K562 (cell line): Measurements from ENCODE around the gene TMEM81. TPM values are rescaled to one million over a fixed set of nuclear protein-coding genes. Genes with fewer than 3 reads are reported as not detected.

Experiments used
- ATAC-seq: fragments of 200-7000 bp; cut with Tn5 transposase; 3 replicates; pipeline ENCODE4 v1.9.1; 2020; ENCODE audit warnings: moderate library complexity
- BruUV-seq: library from RNA; stranded (reverse); fragments of 400-500 nt; replicated peaks from 2 replicates; lab custom pipeline; 2021; lab: Mats Ljungman, UMichigan
- CTCF ChIA-PET: fragments of 300-600 bp; formaldehyde crosslinking; extraction: SDS; loops from one replicate; lab custom pipeline; 2021; ENCODE audit warnings: low intra/inter-chr PET ratio; lab: Yijun Ruan, JAX
- POLR2A ChIA-PET: fragments of 300-600, 350-650 bp; sonication (Branson Sonifier 250); formaldehyde crosslinking; extraction: SDS; loops from one replicate; lab custom pipeline; 2021; ENCODE audit warnings: antibody characterized with exemption, inconsistent platforms; lab: Yijun Ruan, JAX
- DNase-seq, 4 experiments: peaks; one replicate each; pipeline versions ENCODE4 v3.0.0 to v3.0.0-alpha.2; 2011 to 2018; ENCODE audit warnings: low spot score in 3 of 4, mixed read lengths in 3 of 4; ENCODE audit errors: extremely low read depth in 1 of 4
- FAIRE-seq: peaks from 2 replicates; lab custom pipeline; 2011; peaks lifted over from hg19 to GRCh38; lab: Jason Lieb, UNC
- H2AFZ ChIP-seq: 2 replicates; pipeline ENCODE4 v1.6.0; 2011; ENCODE audit warnings: low read depth, low read length, control low read depth, inconsistent platforms
- H3K27ac ChIP-seq: fragments of 200-600 bp; 3 replicates; pipeline ENCODE4 v1.8.0; 2011; ENCODE audit warnings: low read depth, mild to moderate bottlenecking, control low read depth, inconsistent platforms, low read length, moderate library complexity, mixed read lengths; ENCODE audit errors: extremely low read depth
- H3K27me3 ChIP-seq, 2 experiments: fragments of 300-600 bp in 1 of 2; 2 replicates in 1 of 2; 3 replicates in 1 of 2; pipeline versions ENCODE4 v1.6.0 to v1.8.0; 2011; ENCODE audit warnings: inconsistent platforms in 2 of 2, low read length in 2 of 2, mild to moderate bottlenecking in 1 of 2, mixed read lengths in 1 of 2, moderate library complexity in 1 of 2; ENCODE audit not compliant: control insufficient read depth in 2 of 2, insufficient read depth in 2 of 2
- H3K36me3 ChIP-seq: fragments of 300-600 bp; 3 replicates; pipeline ENCODE4 v1.8.0; 2011; ENCODE audit warnings: mild to moderate bottlenecking, low read length, inconsistent platforms; ENCODE audit not compliant: control insufficient read depth, insufficient read depth
- H3K4me1 ChIP-seq, 2 experiments: fragments of 200-600 bp in 1 of 2; replicated peaks in 1 of 2; 2 replicates in 1 of 2; 3 replicates in 1 of 2; pipeline versions ENCODE4 v1.5.1 to v1.8.0; 2011; ENCODE audit warnings: inconsistent platforms in 2 of 2, low read length in 2 of 2, mild to moderate bottlenecking in 1 of 2, mixed read lengths in 1 of 2, moderate library complexity in 1 of 2; ENCODE audit not compliant: control insufficient read depth in 2 of 2, insufficient read depth in 2 of 2
- H3K4me2 ChIP-seq: 2 replicates; pipeline ENCODE4 v1.6.1; 2011; ENCODE audit warnings: low read length, control low read depth, inconsistent platforms, mixed read lengths; ENCODE audit not compliant: insufficient read depth
- H3K4me3 ChIP-seq: fragments of 200-600 bp; sonication (generic), shearing (Covaris generic); 2 replicates; pipeline ENCODE4 v1.5.1; 2016; ENCODE audit warnings: control low read depth, inconsistent platforms
- H3K79me2 ChIP-seq: fragments of 200-600 bp; 3 replicates; pipeline ENCODE4 v1.8.0; 2011; ENCODE audit warnings: low read length, inconsistent platforms; ENCODE audit not compliant: control insufficient read depth, insufficient read depth
- H3K9ac ChIP-seq, 2 experiments: 2 replicates each; pipeline versions ENCODE4 v1.6.0 to v1.6.1; 2011; ENCODE audit warnings: low read depth in 2 of 2, low read length in 2 of 2, control low read depth in 1 of 2, inconsistent platforms in 1 of 2, mild to moderate bottlenecking in 1 of 2, mixed read lengths in 1 of 2; ENCODE audit not compliant: insufficient read depth in 1 of 2
- H3K9me1 ChIP-seq: one replicate; pipeline ENCODE4 v1.6.0; 2011; ENCODE audit warnings: inconsistent platforms, mild to moderate bottlenecking, low read length, moderate library complexity; ENCODE audit not compliant: control insufficient read depth, insufficient read depth
- H3K9me3 ChIP-seq: replicated peaks from 2 replicates; pipeline ENCODE4 v1.5.1; 2011; ENCODE audit warnings: low read depth, low read length, inconsistent platforms; ENCODE audit not compliant: control insufficient read depth, insufficient read depth
- H4K20me1 ChIP-seq: replicated peaks from 2 replicates; pipeline ENCODE4 v1.6.1; 2011; ENCODE audit warnings: low read length, inconsistent platforms, mixed read lengths; ENCODE audit not compliant: control insufficient read depth, insufficient read depth
- DPF2 ChIP-seq: fragments of 450-650 bp; IDR thresholded peaks from 2 replicates; pipeline ENCODE4 v1.6.1; 2016
- EP300 ChIP-seq: IDR thresholded peaks from 2 replicates; pipeline ENCODE4 v1.6.1; 2012; ENCODE audit warnings: low read length, improper control_type of control experiment
- FOXA3 ChIP-seq, 2 experiments: fragments of 450-650 bp in 1 of 2; sonication (generic) in 1 of 2; formaldehyde crosslinking; IDR thresholded peaks in 1 of 2; conservative IDR thresholded peaks in 1 of 2; 2 replicates each; pipeline versions ENCODE4 v1.4.0 to v1.8.0; 2020 to 2022; ENCODE audit warnings: mild to moderate bottlenecking in 2 of 2, missing genetic modification reagents in 1 of 2
- IRF2 ChIP-seq: sonication (generic); formaldehyde crosslinking; IDR thresholded peaks from 2 replicates; pipeline ENCODE4 v1.8.1; 2022; ENCODE audit warnings: mild to moderate bottlenecking, missing genetic modification reagents
- KAT8 ChIP-seq: fragments of 450-650 bp; IDR thresholded peaks from 2 replicates; pipeline ENCODE4 v1.6.1; 2016; ENCODE audit warnings: low read depth, mild to moderate bottlenecking
- L3MBTL2 ChIP-seq: fragments of 450-650 bp; IDR thresholded peaks from 2 replicates; pipeline ENCODE4 v1.6.1; 2016; ENCODE audit warnings: mild to moderate bottlenecking, moderate library complexity
- RBM39 ChIP-seq: fragments of 200-400 bp; formaldehyde crosslinking; optimal IDR thresholded peaks from 2 replicates; pipeline ENCODE3; 2018; ENCODE audit warnings: low read depth, low read length
- SIN3A ChIP-seq, 2 experiments: fragments of 150-350 bp in 1 of 2; IDR thresholded peaks; 2 replicates each; pipeline ENCODE4 v1.6.1; 2011 to 2016; ENCODE audit warnings: borderline replicate concordance in 2 of 2, low read depth in 2 of 2, low read length in 2 of 2, mild to moderate bottlenecking in 2 of 2, moderate library complexity in 2 of 2; ENCODE audit not compliant: control insufficient read depth in 1 of 2
- SLC30A9 ChIP-seq: fragments of 250-450 bp; sonication (Bioruptor Pico); IDR thresholded peaks from 2 replicates; pipeline ENCODE4 v1.8.0; 2022; ENCODE audit warnings: mild to moderate bottlenecking, moderate library complexity
- YY1 ChIP-seq, 3 experiments: IDR thresholded peaks; 2 replicates each; pipeline ENCODE4 v1.6.1; 2011; ENCODE audit warnings: low read length in 2 of 3, mild to moderate bottlenecking in 2 of 3, moderate library complexity in 2 of 3, borderline replicate concordance in 1 of 3, control low read depth in 1 of 3, low read depth in 1 of 3; ENCODE audit not compliant: insufficient read depth in 3 of 3, insufficient replicate concordance in 2 of 3, control insufficient read depth in 1 of 3, insufficient read length in 1 of 3; ENCODE audit errors: extremely low read depth in 1 of 3
- ZKSCAN3 ChIP-seq: fragments of 250-450 bp; sonication (Bioruptor Pico); IDR thresholded peaks from 2 replicates; pipeline ENCODE4 v1.4.0; 2020
- ZNF785 ChIP-seq: fragments of 250-450 bp; sonication (Bioruptor Pico); IDR thresholded peaks from 2 replicates; pipeline ENCODE4 v1.4.0; 2020; ENCODE audit warnings: mild to moderate bottlenecking
- whole genome bisulfite sequencing: fragments of 100-300 bp; shearing (Covaris generic); methylation state at CpG from one replicate; pipeline ENCODE4 v1.1.6; 2016; ENCODE audit warnings: low coverage, mixed read lengths; ENCODE audit not compliant: insufficient coverage; ENCODE audit errors: missing lambda C conversion rate; 5-methylcytosine and 5-hydroxymethylcytosine counted together
- in situ Hi-C: fragments of 300-500 bp; cut with MboI; formaldehyde crosslinking; loops from 4 replicates; pipeline ENCODE4 v1.15.0; 2018; ENCODE audit warnings: inconsistent platforms, mixed read lengths
- intact Hi-C: fragments of 100-400 bp; cut with micrococcal nuclease; formaldehyde crosslinking; loops from 2 replicates; pipeline ENCODE4 v1.14.2; 2022
- polyA plus RNA-seq, 8 experiments: library from polyadenylated mRNA; depleted of rRNA in 4 of 8; stranded (reverse) in 5 of 8; unstranded in 3 of 8; fragments of >200 nt; fragmentation: Nextera tagmentation in 2 of 8; fragmentation: Illumina TruSeq in 1 of 8; extraction: Ambion mirVana in 2 of 8; extraction: Trizol in 1 of 8; gene quantifications; 2 replicates each; pipeline versions ENCODE4 v1.2.1 to v1.2.3, GENCODE V29; 2011 to 2014; ENCODE audit warnings: inconsistent platforms in 1 of 8, missing spikeins in 1 of 8
- total RNA-seq, 7 experiments: library from RNA; depleted of rRNA in 6 of 7; stranded (reverse); fragments of >200 nt in 6 of 7; fragmentation: Illumina TruSeq in 2 of 7; extraction: Trizol in 2 of 7; gene quantifications; 2 replicates each; pipeline versions ENCODE4 v1.2.1 to v1.2.3, GENCODE V29; 2011 to 2021; ENCODE audit warnings: low replicate concordance in 1 of 7
- TF ChIP-seq, protein P1 (sequence below), 3 experiments: fragments of 200-800 bp in 1 of 3; sonication (Bioruptor generic) in 1 of 3; sonication (generic) in 1 of 3; formaldehyde crosslinking in 1 of 3; IDR thresholded peaks; 2 replicates each; pipeline versions ENCODE4 v1.6.1 to v1.8.0; 2016 to 2022; ENCODE audit warnings: mild to moderate bottlenecking in 2 of 3, missing compliant biosample characterization in 2 of 3, missing genetic modification characterization in 2 of 3, missing genetic modification reagents in 1 of 3
- TF ChIP-seq, protein P2 (sequence below), 2 experiments: fragments of 450-650 bp in 1 of 2; sonication (generic) in 1 of 2; formaldehyde crosslinking; conservative IDR thresholded peaks; 2 replicates each; pipeline versions ENCODE4 v1.4.0 to v1.8.1; 2020 to 2022; ENCODE audit warnings: mild to moderate bottlenecking in 1 of 2, missing genetic modification reagents in 1 of 2

TMEM81 gene
- total and polyA plus RNA-seq, 9 of the 15 experiments (the other 6 are each of a cell fraction or from before 2014, with no cell fraction given): 3.2 to 6.1 (median 4.4) TPM

DNA sequence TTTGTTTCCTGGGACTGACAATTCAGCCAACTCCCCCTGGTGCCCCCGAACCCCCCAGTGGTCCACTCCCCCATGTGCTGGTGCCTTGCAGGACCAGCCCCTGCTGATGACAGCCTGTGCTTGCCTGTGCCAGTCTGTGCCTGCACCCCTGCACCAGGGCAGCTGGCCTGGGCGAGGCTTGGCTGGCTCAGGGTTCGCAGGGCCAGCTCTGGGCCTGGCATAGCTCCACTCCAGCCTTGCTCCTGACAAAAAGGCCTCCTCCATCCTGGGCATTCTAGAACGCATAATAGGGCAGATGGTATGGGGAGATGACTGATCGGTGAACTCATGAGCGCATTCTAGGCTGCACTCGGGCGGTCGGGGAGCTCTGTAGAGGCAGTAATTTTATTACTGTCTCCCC is 35.9 kb downstream of the TMEM81 start:
- H3K9ac ChIP-seq: no peak overlapping the region
- no peaks in the 10 kb centered on the region for H3K9me1 ChIP-seq
- H3K79me2 ChIP-seq: no peaks in the 10 kb centered on the region
- in situ Hi-C loops: no loop called here
- DNase-seq: no peak
- ATAC-seq: no peak
- intact Hi-C loops: no loop called here
- FAIRE-seq: no peak
- POLR2A ChIA-PET: interaction anchor here (0.6 to 1.2 kb wide), 6 partner anchors 13 to 882 kb away, joined by 3 to 4 read pairs (median 3); partner anchors contain the start of gene RBBP5
- WGBS: 0% methylated on average over 9 of the region's 9 CpGs
- no TSS peak for BruUV-seq
- no peaks in the 10 kb centered on the region for H3K9me3 ChIP-seq
- no peak overlapping the region for H2AFZ ChIP-seq
- no peak overlapping the region for H3K27ac ChIP-seq
- no peaks in the 10 kb centered on the region for H3K36me3 ChIP-seq
- H3K4me1 ChIP-seq: peaks cover 0 to 2% of the 10 kb centered on the region in 2 experiments; a peak in 1 of 5 replicates
- CTCF ChIA-PET: no interaction called here
- H3K4me3 ChIP-seq: no peak overlapping the region
- H3K27me3 ChIP-seq: peaks cover 49 to 98% of the 10 kb centered on the region in 2 experiments; a peak in 4 of 5 replicates
- H4K20me1 ChIP-seq: peaks cover 24% of the 10 kb centered on the region; the same call in 1 of the 2 replicates
- H3K4me2 ChIP-seq: no peak overlapping the region
- TF ChIP-seq ZKSCAN3 (CRISPR knock-in tag) (no peak), ZNF785 (no peak), L3MBTL2 (no peak), RBM39 (no peak), DPF2 (no peak), KAT8 (no peak), EP300 (no peak), SIN3A (IDR thresholded peaks at IDR 0.05; ENCODE audit: borderline replicate concordance in 2 of 2, control insufficient read depth in 1 of 2, low read depth in 2 of 2, low read length in 2 of 2) (no peak), YY1 (IDR thresholded peaks at IDR 0.05; ENCODE audit: borderline replicate concordance in 1 of 3, control insufficient read depth in 1 of 3, extremely low read depth in 1 of 3, insufficient read depth in 3 of 3, insufficient read length in 1 of 3, insufficient replicate concordance in 2 of 3, low read depth in 1 of 3, low read length in 2 of 3) (no peak), SLC30A9 (CRISPR knock-in tag) (no peak), IRF2 (CRISPR knock-in tag) (no peak), FOXA3 (CRISPR knock-in tag; conservative IDR thresholded peaks at IDR 0.05 in 1 of 2, IDR thresholded peaks at IDR 0.05 in 1 of 2) (no peak)
- TF ChIP-seq, protein P1, sequence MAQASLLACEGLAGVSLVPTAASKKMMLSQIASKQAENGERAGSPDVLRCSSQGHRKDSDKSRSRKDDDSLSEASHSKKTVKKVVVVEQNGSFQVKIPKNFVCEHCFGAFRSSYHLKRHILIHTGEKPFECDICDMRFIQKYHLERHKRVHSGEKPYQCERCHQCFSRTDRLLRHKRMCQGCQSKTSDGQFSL (CRISPR knock-in tag; IDR thresholded peaks at IDR 0.05): no peak
- TF ChIP-seq, protein P1 (tag; IDR thresholded peaks at IDR 0.05): no peak
- TF ChIP-seq, protein P2, sequence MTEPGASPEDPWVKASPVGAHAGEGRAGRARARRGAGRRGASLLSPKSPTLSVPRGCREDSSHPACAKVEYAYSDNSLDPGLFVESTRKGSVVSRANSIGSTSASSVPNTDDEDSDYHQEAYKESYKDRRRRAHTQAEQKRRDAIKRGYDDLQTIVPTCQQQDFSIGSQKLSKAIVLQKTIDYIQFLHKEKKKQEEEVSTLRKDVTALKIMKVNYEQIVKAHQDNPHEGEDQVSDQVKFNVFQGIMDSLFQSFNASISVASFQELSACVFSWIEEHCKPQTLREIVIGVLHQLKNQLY (CRISPR knock-in tag; conservative IDR thresholded peaks at IDR 0.05): no peak
